GM18519 (cell line): ENCODE data around the gene DCAF5.

Source experiments
- ATAC-seq: cut with Tn5 transposase; IDR thresholded peaks from one replicate; pipeline ENCODE4 v1.9.1; 2021; ENCODE audit warnings: mild to moderate bottlenecking, moderate library complexity; ENCODE audit not compliant: unreplicated experiment, low FRiP score

DCAF5 gene

DNA sequence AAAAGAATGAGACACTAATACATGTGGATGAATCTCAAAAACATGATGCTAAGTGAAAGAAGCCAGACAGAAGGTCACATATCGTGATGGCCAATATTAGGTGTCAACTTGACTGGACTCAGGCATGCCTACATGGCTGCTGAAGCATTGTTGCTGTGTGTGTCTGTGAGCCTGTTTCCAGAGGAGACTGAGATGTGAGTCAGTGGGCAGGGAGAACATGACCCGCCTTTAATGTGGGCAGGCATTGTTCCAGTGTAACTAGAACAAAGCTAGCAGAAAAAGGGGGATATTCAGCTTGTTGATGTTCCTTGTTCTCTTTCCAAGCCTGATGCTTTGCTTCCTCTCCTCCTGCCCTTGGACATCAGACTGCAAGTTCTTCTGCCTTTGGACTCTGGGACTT lies 47.6 kb downstream of the DCAF5 start:
- ATAC-seq, result no peak

DNA sequence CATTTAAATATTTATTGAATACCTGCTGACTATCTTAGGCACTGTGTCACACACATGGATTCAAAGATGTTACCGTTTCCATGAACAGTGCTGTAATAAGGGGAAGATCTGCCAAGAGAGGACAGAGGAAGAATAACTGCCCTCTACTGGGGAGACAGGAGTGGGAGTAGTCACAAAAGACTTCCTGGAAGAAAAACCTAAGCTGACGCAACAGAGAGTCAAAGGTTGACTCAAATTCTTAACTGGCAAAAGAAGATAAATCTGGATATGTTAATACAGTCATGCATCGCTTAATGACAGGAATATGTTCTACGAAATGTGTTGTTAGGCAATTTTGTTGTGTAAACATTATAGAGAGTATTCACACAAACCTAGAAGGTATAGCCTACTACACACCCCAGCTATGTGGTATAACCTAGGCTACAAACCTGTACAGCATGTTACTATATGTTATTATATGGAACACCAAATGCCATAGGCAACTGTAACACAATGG lies 51.5 kb downstream of the DCAF5 start:
- no peak for ATAC-seq

DNA sequence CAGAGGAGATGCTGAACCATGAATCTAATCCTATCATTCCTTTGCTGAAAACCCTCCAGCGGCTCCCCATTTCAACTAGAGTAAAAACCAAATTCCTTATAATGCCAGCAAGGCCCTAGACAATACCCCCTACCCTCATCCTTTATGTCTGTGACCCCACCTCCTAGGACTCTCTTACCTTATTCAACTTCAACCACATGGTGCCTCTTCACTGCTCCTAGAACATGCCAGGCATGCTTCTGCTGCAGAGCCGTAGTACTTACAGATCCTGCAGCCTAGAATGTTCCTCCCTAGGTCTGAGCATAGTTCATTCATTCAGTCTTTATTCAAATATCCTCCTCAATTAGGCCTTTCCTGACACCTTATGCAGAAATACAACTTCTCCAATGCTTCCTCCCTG lies 54.9 kb downstream of the DCAF5 start:
- no peak for ATAC-seq

DNA sequence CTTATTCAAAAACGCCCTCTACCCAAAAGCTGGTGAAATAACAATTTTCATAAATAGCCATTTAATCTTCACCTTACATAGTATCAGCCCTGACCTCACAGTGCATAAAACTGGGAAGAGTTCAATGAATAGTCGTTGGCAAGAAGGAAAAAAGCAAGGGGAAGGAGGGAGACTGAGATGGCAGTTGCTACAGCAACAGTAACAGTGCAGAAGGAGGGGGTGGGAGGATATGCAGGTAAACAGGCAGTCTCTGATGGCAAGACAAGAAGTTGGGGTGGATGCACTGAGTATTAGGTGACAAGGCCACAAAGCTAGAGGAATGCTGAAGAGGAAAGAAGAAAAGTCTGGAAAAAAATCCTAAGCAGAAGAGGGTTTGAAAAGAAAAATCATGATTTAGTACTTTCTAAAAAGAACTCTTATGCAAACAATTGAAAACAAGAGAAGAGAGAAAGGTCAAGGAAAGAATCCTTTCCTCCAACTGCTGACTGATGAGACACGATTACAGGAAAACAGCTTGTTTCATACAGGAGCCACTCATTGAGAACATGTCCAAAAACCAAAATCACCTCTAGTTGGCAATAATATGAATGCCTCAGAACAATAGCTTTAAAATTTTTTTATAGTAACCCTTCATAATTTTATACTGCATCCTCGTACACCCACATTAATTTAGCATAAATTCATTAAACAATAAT lies 56.0 kb downstream of the DCAF5 start:
- no peak for ATAC-seq

DNA sequence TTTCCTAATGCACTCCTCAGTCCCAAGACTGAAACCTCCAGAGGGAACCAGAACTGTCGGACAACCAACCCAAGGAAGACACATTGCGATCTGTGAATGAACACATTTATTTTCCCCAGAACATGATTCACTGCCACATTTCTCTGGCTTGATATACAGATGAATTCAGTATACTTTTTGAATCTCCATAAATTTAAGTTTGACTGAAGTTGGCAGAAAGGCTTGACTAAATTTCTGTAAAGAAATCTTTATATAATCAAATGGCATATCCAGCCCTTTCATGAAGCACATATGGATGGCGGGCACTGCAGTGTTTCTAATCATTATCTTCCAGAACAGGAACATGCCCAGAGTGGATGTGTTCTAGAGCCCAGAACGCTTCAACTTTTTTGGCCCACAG lies 56.7 kb downstream of the DCAF5 start:
- ATAC-seq, result no peak

DNA sequence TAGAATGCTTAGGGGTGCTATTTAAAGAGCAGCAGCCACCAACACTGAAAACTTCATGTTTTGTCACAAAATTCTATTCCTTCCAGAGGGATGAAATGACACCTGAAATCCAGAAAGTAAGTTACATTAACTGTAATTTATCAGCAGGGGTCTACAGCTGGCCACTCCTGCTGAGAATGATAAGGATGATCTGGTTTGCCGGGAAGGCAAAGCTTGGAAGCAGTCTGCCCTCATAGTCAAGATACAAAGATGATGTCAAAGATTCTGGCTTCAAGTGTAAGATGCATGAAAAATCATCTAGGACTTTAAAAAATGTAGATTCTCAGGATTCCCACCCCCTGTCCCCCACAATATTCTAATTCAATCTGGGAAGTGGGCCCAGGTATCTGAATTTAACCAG lies 58.4 kb downstream of the DCAF5 start:
- no peak for ATAC-seq

DNA sequence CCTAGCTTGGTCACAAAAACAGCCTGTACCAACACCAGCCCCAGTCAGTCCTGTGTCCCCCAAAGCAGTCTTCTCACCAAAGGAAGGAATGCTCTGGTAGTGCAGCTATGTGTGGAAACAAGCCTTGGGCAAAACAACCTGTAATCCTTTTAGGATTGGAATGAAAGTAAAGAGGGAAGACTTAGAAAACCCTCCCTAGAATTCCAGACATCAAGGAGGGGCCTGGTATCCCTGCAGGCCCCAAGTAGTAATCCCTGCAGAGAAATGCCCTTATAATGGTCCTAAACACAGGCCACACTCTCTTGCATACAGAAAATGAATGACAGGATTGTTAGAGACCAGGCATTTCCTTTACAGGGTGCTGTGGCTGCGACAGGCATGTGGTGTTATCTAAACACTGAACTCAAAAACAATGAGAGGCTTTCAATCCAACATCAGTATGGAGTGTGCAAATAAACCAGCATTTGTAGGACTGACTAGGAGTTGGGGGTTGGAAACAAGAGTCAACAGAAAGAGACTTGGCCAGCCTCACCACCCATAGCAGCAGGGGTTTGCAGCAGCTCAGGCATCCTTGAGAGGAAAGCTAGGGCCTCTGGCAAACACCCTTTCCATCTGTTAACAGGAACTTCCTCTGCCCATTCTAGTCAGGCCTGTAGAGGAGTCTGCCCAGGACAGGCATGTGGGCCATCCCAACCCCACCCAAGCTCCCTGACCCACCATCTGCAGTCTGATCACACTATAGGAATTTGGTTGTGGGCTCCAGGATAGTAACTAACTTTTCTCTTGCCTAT lies 59.1 kb downstream of the DCAF5 start:
- ATAC-seq, result no peak

DNA sequence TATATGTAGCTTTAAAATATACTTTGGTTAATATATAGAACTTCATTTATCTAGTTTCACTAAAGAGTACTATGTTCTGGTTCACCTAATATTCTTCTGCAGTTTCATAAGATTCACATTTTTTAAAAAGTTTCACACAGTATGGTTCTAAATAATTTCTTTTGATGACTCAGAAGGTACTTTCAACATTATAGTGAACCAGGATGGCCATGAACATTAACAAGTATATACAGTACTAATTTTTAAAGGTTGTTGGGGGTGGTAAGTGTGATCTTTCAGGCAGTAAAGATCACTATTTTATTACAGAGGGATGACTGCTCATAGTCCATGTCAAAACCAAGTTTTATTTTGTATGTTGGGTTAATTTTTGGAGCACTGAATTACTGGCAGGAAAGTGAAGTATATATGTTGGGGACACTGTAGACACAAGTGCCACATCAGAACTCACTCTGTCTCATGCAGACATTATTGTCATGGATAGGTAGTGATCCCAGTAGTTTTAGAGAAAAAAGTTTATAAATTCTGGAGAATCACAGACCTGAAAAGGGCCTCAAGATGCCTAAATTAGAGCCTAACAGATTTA lies 60.0 kb downstream of the DCAF5 start:
- ATAC-seq, result no peak

DNA sequence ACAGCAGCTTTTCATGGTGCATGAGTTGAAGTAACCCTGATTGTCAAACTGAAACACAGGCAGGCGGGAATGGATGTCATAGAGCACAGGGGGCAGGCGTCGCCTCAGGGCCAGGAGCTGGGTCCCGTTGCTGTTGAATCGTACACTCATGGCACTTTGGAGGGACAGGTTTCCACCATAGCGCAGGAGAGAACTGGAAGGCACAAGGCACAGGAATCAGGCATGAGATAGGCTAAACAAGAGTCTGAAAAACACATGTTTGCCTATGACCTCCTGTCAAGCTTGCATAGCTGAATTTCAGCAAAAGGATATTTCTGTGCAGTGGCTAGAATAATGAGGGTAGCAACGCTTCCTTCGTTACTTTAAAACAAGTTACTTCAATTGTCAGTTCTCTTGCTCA lies 61.2 kb downstream of the DCAF5 start:
- no peak for ATAC-seq

DNA sequence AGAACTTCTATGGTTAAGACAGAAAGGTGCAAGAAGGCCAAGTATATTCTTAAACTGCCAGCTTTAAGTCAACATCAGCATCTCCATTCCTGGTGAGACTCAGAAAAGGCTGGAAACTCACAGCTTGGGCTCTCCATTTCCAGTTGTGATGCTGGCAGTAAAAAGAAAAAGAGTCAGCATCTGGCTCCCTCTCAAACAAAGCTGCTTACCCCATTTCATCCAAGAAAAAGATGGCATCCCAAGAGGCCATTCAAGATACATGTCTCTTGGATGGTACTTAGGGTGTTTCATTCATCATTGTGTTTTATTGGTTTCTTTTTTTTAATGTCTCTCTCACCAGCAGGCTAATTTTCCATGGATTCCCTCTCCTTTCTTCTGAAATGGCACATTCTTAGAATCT lies 61.9 kb downstream of the DCAF5 start:
- ATAC-seq, result no peak

DNA sequence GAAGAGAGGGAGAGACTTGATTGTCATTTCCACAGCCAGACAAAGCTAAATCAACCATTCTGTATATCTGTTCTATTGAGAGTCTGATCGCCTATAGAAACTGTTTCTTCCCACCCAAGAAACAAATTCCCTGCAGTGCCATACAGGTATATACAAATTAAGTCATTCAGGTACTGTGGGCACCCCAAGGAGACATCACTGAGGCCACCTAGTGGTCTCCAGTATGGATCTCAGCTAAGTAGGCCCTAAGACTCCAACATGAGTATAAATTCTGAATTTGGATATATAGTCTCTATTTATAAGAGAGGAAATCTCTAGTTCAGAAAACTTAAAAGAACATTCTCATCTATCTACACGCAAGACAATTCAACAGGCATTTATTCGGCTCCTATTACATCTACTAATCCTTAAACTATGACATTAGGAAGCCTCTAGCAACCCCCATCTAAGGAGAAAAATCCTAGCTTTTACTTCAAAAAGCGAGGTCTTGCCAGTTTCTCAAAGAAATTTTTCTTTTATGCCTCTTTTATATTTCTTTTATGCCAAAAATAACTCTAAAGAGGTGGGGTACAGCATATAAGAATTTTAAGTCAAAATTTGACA lies 62.6 kb downstream of the DCAF5 start:
- no peak for ATAC-seq

DNA sequence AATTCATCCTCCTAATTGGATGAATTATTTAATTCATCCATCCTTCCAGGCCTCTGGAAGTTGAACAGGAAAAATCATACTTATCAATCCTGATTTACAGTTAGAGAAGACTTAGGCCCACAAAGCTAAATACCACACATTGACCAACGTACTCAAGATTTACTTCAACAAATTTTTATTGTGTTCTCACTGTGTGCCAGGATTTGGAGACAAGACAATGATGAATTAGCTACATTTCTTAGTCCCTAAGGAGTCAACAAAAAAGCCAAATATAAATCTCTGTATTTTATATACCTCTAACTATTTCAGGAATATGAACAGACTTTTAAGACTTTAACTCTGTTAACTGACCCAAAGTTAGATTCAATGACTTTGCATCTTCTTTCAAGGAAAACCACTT lies 63.9 kb downstream of the DCAF5 start:
- ATAC-seq, result no peak

DNA sequence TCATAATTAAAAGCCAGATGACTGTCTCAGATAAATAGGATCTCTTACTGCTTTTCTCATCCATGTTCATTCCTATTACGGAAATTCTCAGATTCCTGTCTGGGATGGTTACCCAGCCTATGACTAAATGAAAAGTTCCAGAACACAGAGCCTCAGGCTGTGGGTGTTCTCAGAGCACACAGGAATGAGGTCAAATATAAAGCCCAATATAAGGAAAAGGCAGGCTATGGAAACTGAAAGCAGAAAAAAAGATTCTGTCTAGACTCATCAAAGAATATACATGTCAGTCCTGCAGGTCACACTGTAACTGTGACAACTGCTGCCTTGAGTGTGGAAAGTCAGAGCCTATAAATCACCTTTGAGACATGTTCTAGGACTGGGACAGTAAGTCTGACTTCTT lies 64.3 kb downstream of the DCAF5 start:
- no peak for ATAC-seq

DNA sequence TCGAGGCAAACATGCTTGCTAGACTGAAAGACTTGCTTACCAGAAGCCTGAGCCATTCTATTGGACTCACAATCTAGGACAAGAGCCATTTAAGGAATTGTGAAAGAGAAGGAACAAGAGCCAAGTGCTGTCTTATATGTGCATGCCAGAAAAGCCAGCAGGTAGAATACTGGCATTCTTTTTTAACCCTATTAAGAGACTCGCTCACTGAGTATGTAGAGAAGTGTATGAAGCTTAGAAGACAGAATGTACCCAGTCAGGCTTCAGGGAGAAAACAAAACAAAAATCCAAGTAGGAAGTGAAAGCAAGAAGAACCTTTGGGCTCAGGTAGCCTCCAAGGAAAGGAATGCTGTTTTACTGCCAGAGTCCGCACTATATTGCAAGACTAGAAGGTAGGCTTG lies 65.9 kb downstream of the DCAF5 start:
- ATAC-seq, result no peak

DNA sequence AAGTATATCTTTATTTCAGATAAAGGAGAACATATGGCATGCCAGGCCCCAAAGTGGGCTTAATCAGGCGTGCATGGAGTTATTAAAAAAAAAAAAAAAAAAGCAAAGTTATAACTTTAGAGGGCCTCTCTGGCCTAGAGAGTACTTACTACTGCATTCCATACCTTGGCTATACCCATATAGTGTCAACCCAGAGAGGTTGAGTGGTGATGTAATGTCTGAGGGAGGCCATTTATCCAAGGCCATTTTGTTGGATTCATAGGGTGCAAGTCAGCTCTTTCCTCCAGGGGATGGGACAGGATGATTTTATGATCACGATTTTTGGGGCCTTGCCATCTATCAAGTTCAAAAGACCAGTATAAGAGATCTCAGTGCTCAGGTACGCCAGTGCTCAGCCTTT lies 66.4 kb downstream of the DCAF5 start:
- no peak for ATAC-seq

DNA sequence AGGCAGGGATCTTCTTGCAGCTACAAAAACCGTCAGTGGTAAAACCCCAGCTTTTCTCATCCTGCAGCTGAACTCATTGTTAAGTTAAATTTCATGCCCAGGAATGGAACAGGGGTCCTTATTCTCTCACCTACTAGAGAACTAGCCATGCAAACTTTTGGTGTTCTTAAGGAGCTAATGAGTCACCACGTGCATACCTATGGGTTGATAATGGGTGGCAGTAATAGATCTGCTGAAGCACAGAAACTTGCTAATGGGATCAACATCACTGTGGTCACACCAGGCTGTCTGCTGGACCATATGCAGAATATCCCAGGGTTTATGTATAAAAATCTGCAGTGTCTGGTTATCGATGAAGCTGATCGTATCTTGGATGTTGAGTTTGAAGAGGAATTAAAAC lies 68.9 kb downstream of the DCAF5 start:
- no peak for ATAC-seq

DNA sequence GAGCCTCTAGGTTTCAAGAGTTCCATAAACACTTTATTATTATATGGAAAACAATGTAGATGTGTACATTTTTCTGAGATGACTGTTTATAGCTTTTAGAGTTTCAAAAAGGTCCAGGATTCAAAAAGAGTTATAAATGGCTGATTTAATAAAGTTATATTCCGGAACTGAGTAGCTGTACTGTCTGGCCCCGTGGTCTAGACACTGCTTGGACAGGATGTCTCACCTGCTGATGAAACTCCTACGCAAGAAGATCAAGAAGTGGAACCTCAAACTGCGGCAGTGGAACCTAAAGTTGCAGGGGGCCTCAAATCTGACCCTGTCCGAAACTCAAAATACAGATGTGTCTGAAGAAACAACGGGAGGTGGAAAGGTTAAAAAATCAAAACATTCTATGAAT lies 69.7 kb downstream of the DCAF5 start:
- no peak for ATAC-seq

DNA sequence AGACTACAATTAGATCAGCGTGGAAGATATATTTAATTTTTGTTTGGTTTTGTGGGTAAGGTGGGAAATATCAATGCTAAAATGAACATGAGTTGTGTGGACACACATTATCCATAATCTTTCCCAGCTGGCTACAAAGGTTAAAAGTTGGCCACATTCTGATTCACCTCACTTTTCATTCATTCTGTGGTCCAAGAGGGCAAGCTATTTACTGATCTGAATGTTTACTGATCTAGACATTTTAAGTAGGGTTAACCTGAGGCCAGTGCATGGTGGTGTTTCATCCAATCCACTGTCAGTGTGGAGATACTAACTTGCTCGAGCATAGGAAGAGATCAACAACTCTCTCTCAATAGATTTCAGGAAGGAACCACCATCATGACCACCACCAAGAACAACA lies 71.6 kb downstream of the DCAF5 start:
- ATAC-seq, result no peak

DNA sequence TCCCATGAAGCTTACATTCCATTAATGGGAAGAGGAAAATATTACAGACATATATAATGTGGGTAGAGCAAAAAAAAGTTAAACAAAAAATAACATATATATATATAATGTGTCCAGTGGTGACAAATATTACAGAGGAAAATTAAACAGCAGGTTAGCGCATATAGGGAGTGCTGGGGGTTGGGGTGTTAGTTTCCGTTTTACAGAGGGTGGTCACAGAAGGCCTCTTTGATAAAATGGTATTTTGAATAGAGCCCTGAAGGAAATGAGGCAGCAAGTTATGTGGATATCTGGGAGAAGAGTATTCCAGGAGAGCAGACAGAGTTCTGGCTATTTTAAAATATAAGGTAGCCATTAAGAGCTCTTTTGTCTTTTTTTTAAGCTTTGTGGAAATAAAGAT lies 73.2 kb downstream of the DCAF5 start:
- ATAC-seq, result no peak

DNA sequence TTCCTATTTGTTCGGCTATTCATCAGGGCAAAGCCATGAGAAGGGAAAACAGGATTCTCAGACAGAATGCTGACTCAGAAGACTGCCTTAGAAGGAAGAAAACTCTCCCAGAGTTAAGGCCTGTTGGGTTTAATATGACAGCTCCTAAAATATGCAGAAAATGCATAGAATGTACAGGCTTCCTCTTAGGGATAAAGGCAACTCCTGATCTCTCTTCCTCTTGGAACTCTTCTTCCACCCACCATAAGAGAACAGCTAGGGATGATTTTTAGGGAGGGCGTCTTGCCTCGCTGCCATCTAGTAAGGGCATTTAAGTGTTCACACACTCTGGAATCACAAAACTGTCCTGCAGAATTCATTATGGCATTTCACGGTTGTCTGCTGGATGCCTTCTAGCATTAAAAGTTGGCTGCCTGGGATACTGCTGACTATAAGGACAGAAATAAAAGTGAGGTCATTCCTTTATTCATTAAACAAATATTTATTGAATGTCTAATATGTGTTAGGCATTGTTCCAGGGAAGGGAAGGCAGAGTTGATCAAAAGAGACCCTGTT lies 73.7 kb downstream of the DCAF5 start:
- ATAC-seq, result no peak

DNA sequence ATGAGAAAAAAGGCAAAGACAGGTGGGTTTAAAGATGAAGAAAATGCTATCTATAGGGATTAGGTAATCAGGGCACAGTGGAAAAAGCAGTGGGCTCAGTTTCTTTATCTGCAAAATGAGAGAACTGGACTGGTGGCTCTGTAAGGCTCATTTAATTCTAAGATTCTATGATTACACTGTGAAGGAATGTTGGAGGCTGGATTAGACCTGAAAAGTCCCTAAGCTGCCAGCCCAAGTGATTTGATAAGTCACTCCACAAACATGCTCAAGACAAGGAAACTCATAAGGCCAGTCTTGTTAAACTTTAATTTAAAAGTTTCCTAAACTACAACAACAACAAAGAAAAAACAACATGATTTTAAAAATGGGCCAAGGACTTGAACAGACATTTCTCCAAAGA lies 75.1 kb downstream of the DCAF5 start:
- ATAC-seq, result no peak
